ENCODE results near the gene MGME1. TPM values are rescaled to one million over a fixed set of nuclear protein-coding genes. Genes with fewer than 3 reads are reported as not detected.

MGME1 gene
- total RNA-seq, 4 donors from 2014 or later = 5.8 to 12.3 (median 7.3) TPM

DNA sequence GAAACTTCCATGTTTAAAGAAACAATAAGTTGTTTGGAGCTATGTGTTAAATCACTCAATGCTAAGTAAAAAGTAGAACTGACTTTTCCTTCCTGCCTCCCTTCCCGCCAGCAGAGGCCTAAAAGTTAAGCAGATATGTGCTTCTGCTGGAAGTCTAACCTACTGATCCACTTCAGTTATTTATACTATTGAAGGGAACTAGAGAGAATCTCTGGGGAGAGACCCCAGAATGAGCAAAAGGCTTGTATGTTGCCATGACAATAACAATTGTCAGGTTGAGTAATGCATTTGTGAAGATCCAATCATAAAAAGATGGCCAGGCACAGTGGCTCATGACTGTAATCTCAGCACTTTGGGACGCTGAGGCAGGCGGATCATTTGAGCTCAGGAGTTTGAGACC lies 24.7 kb downstream of the MGME1 start:
- no peak for ATAC-seq (ENCODE audit: low FRiP score)
- DNase-seq (ENCODE audit: low spot score) = no peak
- TF ChIP-seq, protein P1, sequence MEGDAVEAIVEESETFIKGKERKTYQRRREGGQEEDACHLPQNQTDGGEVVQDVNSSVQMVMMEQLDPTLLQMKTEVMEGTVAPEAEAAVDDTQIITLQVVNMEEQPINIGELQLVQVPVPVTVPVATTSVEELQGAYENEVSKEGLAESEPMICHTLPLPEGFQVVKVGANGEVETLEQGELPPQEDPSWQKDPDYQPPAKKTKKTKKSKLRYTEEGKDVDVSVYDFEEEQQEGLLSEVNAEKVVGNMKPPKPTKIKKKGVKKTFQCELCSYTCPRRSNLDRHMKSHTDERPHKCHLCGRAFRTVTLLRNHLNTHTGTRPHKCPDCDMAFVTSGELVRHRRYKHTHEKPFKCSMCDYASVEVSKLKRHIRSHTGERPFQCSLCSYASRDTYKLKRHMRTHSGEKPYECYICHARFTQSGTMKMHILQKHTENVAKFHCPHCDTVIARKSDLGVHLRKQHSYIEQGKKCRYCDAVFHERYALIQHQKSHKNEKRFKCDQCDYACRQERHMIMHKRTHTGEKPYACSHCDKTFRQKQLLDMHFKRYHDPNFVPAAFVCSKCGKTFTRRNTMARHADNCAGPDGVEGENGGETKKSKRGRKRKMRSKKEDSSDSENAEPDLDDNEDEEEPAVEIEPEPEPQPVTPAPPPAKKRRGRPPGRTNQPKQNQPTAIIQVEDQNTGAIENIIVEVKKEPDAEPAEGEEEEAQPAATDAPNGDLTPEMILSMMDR (IDR thresholded peaks at IDR 0.05) = no peak

DNA sequence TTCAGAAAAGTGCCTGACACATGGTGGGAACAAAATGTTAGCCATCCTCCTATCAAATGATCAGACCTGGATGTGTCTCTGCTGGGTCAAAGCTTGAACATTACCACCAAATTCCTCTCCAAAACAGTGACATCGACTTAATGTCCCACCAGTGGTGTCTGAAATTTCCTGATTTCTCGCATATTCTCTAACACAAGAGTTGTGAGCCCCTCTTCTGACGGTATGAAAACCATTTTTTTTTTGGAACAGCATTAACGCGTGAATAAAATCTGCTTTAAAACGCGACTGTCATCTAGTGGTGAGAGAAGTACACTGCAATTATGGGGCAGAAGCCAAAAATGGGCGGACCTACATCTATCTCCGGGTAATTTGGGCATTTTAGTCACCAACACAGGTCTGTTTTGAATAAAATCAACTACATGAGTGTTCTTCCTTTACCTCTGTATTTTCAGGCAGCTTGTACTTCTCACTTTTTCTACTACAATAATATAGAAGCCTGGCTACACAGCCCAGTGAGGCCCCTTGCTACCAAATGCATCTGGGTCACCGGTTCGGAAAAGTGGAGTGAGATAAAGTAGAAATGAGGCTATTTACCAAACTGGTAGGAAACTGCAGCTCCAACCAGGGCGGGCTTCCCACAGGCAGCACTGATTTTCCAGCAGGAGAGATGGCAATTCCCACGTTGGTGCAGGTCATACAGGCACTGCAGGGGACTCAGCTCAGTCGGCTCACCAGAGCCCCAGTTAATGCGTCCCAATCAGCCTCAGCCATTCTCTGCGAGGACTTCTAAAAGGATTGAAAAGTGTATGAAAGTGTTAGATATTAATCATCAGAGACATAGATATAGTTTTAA lies 27.4 kb downstream of the MGME1 start:
- DNase-seq (ENCODE audit: low spot score) = no peak

DNA sequence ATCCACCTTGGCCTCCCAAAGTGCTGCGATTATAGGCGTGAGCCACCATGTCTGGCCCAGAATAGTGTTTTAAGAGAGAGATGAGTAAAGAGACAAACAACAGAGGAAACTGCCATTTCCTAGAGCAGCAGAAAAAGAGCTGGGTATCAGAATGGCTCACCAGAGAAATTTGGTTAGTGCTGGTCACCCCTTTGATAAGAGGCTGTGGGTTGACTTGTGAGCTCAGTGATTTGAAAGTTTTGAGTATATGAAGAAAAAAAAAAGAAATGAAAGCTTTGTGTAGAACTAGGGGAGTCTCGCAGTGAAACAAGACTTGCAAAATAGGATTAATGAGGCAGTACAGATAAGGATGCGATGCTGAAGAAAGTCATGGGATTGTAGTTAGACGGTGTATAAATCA lies 29.6 kb downstream of the MGME1 start:
- TF ChIP-seq, protein P1 (IDR thresholded peaks at IDR 0.05) = no peak
- ATAC-seq (ENCODE audit: low FRiP score) = no peak

More for the DNA sequence above, 27.4 kb downstream of the MGME1 start:
- TF ChIP-seq, protein P1 (IDR thresholded peaks at IDR 0.05) = peak in 2 of 3 donors; percentile 90 to 96
- peak; percentile 81 for ATAC-seq (ENCODE audit: low FRiP score)

DNA sequence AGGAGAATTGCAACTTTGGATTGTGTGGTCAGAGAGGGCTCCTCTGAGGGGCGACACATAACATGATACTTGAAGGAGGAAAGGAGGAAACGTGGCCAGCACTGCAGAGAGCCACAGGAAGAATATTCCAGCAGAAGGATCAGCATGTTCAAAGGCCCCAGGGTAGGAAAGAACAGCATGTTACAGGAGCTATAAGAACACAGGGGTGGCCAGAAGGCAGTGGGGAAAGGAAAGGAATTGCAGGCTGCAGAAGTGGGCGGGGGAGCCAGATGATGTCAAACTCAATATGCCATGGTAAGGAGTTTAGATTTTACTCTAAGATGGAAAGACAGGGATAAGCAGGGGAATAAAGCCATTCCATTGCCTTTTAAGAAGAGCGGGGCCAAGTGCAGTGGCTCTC lies 30.7 kb downstream of the MGME1 start:
- ATAC-seq (ENCODE audit: low FRiP score) (no peak), DNase-seq (ENCODE audit: low spot score) (no peak)
- TF ChIP-seq, protein P1 (IDR thresholded peaks at IDR 0.05) = no peak

More for the DNA sequence above, 29.6 kb downstream of the MGME1 start:
- DNase-seq (ENCODE audit: low spot score) = no peak

DNA sequence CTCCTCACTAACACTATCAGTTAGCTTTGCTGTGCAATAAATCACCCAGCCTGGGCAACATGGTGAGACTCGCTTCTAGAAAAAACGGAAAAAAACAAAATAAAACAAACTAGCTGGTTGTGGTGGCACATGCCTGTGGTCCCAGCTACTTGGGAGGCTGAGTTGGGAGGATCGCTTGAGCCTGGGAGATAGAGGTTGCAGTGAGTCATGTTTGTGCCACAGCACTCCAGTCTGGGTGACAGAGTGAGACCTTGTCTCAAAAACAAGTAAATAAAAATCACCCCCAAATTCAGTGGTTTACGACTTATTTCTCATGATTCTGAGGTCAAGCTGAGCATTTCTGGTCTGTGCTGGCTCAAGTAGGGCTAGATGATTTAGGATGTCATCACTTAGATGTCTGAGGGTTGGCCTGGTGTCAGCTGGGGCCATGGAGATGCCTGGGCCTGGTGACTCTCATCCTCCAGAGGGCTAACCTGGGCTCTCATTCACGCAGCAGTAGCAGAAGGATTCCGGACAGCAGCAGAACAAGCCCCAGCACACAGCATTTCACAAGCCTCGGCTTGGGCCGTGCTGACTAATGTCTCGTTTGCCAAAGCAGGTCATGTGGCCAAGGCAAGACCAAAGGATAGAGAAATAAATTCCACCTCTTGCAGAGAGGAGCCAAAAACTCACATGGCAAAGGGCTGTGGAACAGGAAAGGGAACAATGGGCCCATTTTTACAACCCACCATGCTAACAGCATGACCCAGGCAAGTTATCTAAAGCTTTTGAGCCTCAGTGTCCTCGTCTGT lies 32.5 kb downstream of the MGME1 start:
- ATAC-seq (ENCODE audit: low FRiP score) (peak; percentile 71), DNase-seq (ENCODE audit: low spot score) (peak; percentile 26)
- TF ChIP-seq, protein P1 (IDR thresholded peaks at IDR 0.05) = no peak

DNA sequence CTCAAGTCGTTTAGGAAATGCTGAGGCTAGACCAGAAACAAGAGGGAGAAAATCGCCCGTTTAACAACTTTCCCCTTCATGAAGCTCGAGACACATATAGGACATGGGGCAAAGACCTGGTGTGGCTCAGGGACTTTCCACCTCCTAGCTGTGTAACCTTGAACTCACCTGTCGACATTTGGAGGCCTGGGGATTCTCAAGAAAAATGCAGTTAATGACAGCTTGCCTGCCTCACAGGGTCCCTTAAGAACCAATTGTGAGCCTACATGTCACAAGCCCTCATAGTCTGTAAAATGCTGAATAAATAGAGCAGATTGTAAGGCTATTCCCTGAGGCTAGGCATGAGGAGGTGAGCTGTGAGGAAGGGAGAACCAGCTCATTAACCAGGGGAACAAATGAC lies 35.1 kb downstream of the MGME1 start:
- no peak for DNase-seq (ENCODE audit: low spot score)
- TF ChIP-seq, protein P1 (IDR thresholded peaks at IDR 0.05) = no peak
- no peak for ATAC-seq (ENCODE audit: low FRiP score)

All from omental fat pad (tissue), 4 donors.